H9 (cell line): Measurements from ENCODE around the gene ROPN1. TPM values are rescaled to one million over a fixed set of nuclear protein-coding genes. Genes with fewer than 3 reads are reported as not detected.

Experiments used
- DNase-seq: peaks from one replicate; pipeline ENCODE4 v3.0.0-alpha.2; 2017
- H2AFZ ChIP-seq: one replicate; pipeline ENCODE4 v1.6.1; 2013; ENCODE audit warnings: mild to moderate bottlenecking, low read length, control low read depth, moderate library complexity
- H2AK5ac ChIP-seq: 2 replicates; pipeline ENCODE4 v1.6.1; 2013; ENCODE audit warnings: low read length, control low read depth, mixed read lengths; ENCODE audit not compliant: insufficient read length
- H2BK120ac ChIP-seq: one replicate; pipeline ENCODE4 v1.6.1; 2013; ENCODE audit warnings: low read depth, mild to moderate bottlenecking, low read length, control low read depth, inconsistent platforms; ENCODE audit not compliant: poor library complexity, severe bottlenecking
- H2BK12ac ChIP-seq: 2 replicates; pipeline ENCODE4 v1.6.1; 2013; ENCODE audit warnings: low read length, control low read depth, mixed read lengths, low read depth; ENCODE audit not compliant: insufficient read length
- H2BK15ac ChIP-seq: 2 replicates; pipeline ENCODE4 v1.6.1; 2013; ENCODE audit warnings: low read depth, low read length, control low read depth
- H2BK20ac ChIP-seq: one replicate; pipeline ENCODE4 v1.6.1; 2013; ENCODE audit warnings: low read depth, mild to moderate bottlenecking, low read length, control low read depth, inconsistent platforms; ENCODE audit not compliant: poor library complexity, severe bottlenecking
- H2BK5ac ChIP-seq: 2 replicates; pipeline ENCODE4 v1.6.1; 2013; ENCODE audit warnings: low read length, control low read depth, mixed read lengths; ENCODE audit not compliant: insufficient read length
- H3K14ac ChIP-seq: 2 replicates; pipeline ENCODE4 v1.6.1; 2013; ENCODE audit warnings: low read length, control low read depth; ENCODE audit not compliant: insufficient read depth
- H3K18ac ChIP-seq: 2 replicates; pipeline ENCODE4 v1.6.1; 2013; ENCODE audit warnings: low read depth, mild to moderate bottlenecking, mixed read lengths, low read length, control low read depth; ENCODE audit not compliant: insufficient read length
- H3K23ac ChIP-seq: 2 replicates; pipeline ENCODE4 v1.6.1; 2013; ENCODE audit warnings: low read length, control low read depth, mixed read lengths, low read depth; ENCODE audit not compliant: insufficient read length
- H3K23me2 ChIP-seq: 2 replicates; pipeline ENCODE4 v1.6.1; 2013; ENCODE audit warnings: low read depth, mild to moderate bottlenecking, mixed read lengths, low read length, control low read depth; ENCODE audit not compliant: insufficient read length, poor library complexity, severe bottlenecking
- H3K27ac ChIP-seq: 2 replicates; pipeline ENCODE4 v1.5.1; 2013; ENCODE audit warnings: low read length, control low read depth, mixed read lengths, low read depth; ENCODE audit not compliant: insufficient read length
- H3K27me3 ChIP-seq: 2 replicates; pipeline ENCODE4 v1.6.1; 2013; ENCODE audit warnings: low read length, control low read depth, inconsistent platforms; ENCODE audit not compliant: insufficient read depth
- H3K4ac ChIP-seq: 2 replicates; pipeline ENCODE4 v1.6.1; 2013; ENCODE audit warnings: low read depth, mild to moderate bottlenecking, control low read depth, inconsistent platforms, low read length, moderate library complexity
- H3K4me1 ChIP-seq: 2 replicates; pipeline ENCODE4 v1.6.1; 2013; ENCODE audit warnings: low read length, control low read depth, inconsistent platforms; ENCODE audit not compliant: insufficient read depth
- H3K4me2 ChIP-seq: 2 replicates; pipeline ENCODE4 v1.6.1; 2013; ENCODE audit warnings: low read length, control low read depth, mixed read lengths; ENCODE audit not compliant: insufficient read length, insufficient read depth
- H3K56ac ChIP-seq: 2 replicates; pipeline ENCODE4 v1.6.1; 2013; ENCODE audit warnings: low read depth, mild to moderate bottlenecking, mixed read lengths, low read length, control low read depth; ENCODE audit not compliant: insufficient read length
- H3K79me1 ChIP-seq: 2 replicates; pipeline ENCODE4 v1.6.1; 2013; ENCODE audit warnings: low read depth, mild to moderate bottlenecking, moderate library complexity, low read length, control low read depth, inconsistent platforms; ENCODE audit not compliant: insufficient read depth, poor library complexity, severe bottlenecking
- H3K79me2 ChIP-seq: 2 replicates; pipeline ENCODE4 v1.6.1; 2013; ENCODE audit warnings: low read length, control low read depth, inconsistent platforms; ENCODE audit not compliant: insufficient read depth
- H3K9ac ChIP-seq: 2 replicates; pipeline ENCODE4 v1.6.1; 2013; ENCODE audit warnings: low read length, control low read depth, mixed read lengths; ENCODE audit not compliant: insufficient read length; ENCODE audit errors: extremely low read depth
- H3K9me3 ChIP-seq: one replicate; pipeline ENCODE4 v1.6.1; 2013; ENCODE audit warnings: low read depth, low read length, inconsistent platforms; ENCODE audit not compliant: control insufficient read depth
- H3T11ph ChIP-seq: one replicate; pipeline ENCODE4 v1.6.1; 2013; ENCODE audit warnings: mild to moderate bottlenecking, low read length, control low read depth, inconsistent platforms
- H4K20me1 ChIP-seq: one replicate; pipeline ENCODE4 v1.6.1; 2013; ENCODE audit not compliant: control insufficient read depth, insufficient read length, insufficient read depth
- H4K5ac ChIP-seq: 2 replicates; pipeline ENCODE4 v1.6.1; 2013; ENCODE audit warnings: low read depth, mild to moderate bottlenecking, mixed read lengths, low read length, control low read depth; ENCODE audit not compliant: insufficient read length
- H4K8ac ChIP-seq: replicated peaks from 2 replicates; pipeline ENCODE4 v1.6.1; 2013; ENCODE audit warnings: low read length, control low read depth, mixed read lengths, low read depth; ENCODE audit not compliant: insufficient read length
- H4K91ac ChIP-seq: 2 replicates; pipeline ENCODE4 v1.6.1; 2013; ENCODE audit warnings: low read depth, mild to moderate bottlenecking, moderate library complexity, mixed read lengths, low read length, control low read depth; ENCODE audit not compliant: insufficient read length
- H3K27ac Mint-ChIP-seq, 3 experiments: 2 replicates in 2 of 3; 3 replicates in 1 of 3; pipeline ENCODE4 v1.8.0; 2020 to 2021; ENCODE audit warnings: mixed read lengths in 3 of 3, mild to moderate bottlenecking in 1 of 3, moderate library complexity in 1 of 3
- H3K27me3 Mint-ChIP-seq: 2 replicates; pipeline ENCODE4 v1.8.0; 2021; ENCODE audit warnings: low read depth, mild to moderate bottlenecking, moderate library complexity, mixed read lengths
- H3K36me3 Mint-ChIP-seq, 3 experiments: 2 replicates in 2 of 3; 3 replicates in 1 of 3; pipeline ENCODE4 v1.8.0; 2020 to 2021; ENCODE audit warnings: low read depth in 3 of 3, mixed read lengths in 3 of 3; ENCODE audit not compliant: insufficient read depth in 1 of 3
- H3K4me1 Mint-ChIP-seq, 2 experiments: 2 replicates each; pipeline ENCODE4 v1.8.0; 2020; ENCODE audit warnings: mixed read lengths in 2 of 2
- H3K4me3 Mint-ChIP-seq, 2 experiments: 2 replicates in 1 of 2; 3 replicates in 1 of 2; pipeline ENCODE4 v1.8.0; 2020 to 2021; ENCODE audit warnings: mild to moderate bottlenecking in 2 of 2, mixed read lengths in 2 of 2, moderate library complexity in 1 of 2
- H3K9me3 Mint-ChIP-seq, 2 experiments: 2 replicates in 1 of 2; 3 replicates in 1 of 2; pipeline ENCODE4 v1.8.0; 2020; ENCODE audit warnings: mild to moderate bottlenecking in 2 of 2, mixed read lengths in 2 of 2, moderate library complexity in 1 of 2
- total RNA-seq: library from RNA; stranded (reverse); gene quantifications from 2 replicates; pipeline ENCODE4 v1.2.1, GENCODE V29; 2021
- TF ChIP-seq, protein P1 (sequence below): fragments of 200-600 bp; sonication (generic); conservative IDR thresholded peaks from 3 replicates; pipeline ENCODE4 v1.8.0; 2021; ENCODE audit warnings: antibody characterized with exemption, mild to moderate bottlenecking

The ROPN1 gene
- total RNA-seq, 1 experiment from 2014 or later = not detected

DNA sequence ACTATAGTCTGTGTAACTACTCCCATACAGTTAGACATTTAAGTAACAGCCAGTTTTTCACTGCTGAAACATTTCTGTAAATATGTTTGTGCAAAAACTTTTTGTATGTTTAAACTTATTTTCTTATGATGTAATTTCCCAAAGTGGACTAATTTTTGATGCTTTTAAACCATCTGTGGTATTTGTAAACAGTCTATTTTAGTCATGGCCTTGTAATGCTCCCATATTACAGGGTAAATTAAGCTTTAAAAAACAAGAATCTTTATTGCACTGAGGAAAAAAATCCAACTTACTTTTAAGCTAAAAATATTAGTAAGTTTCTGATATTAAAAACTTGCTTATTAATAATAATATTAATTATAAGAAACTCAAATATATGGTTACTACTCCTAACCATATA is 44.4 kb downstream of the ROPN1 start:
- Histone ChIP-seq H3K18ac (no peak overlapping the region), H2BK15ac (no peak overlapping the region), H3K79me2 (no peaks in the 10 kb centered on the region), H3T11ph (no peak overlapping the region), H3K23me2 (no peaks in the 10 kb centered on the region), H3K27ac (no peak overlapping the region), H2AK5ac (no peak overlapping the region), H4K20me1 (no peaks in the 10 kb centered on the region), H4K8ac (no peak overlapping the region), H2BK120ac (no peak overlapping the region), H4K5ac (no peak overlapping the region), H2BK12ac (no peak overlapping the region), H3K4ac (no peak overlapping the region), H3K23ac (no peak overlapping the region), H3K4me2 (no peak overlapping the region), H3K9ac (no peak overlapping the region), H3K56ac (no peak overlapping the region), H2AFZ (no peak overlapping the region), H3K14ac (no peak overlapping the region), H2BK5ac (no peak overlapping the region), H3K4me1 (no peaks in the 10 kb centered on the region), H3K79me1 (no peaks in the 10 kb centered on the region), H2BK20ac (no peak overlapping the region), H4K91ac (no peak overlapping the region), H3K27me3 (no peaks in the 10 kb centered on the region), H3K9me3 (no peaks in the 10 kb centered on the region)
- DNase-seq = no peak
- Mint-ChIP-seq H3K4me1 (no peaks in the 10 kb centered on the region), H3K27ac (no peak overlapping the region), H3K9me3 (no peaks in the 10 kb centered on the region), H3K27me3 (no peaks in the 10 kb centered on the region), H3K36me3 (peaks cover 14 to 71% (median 56%) of the 10 kb centered on the region in 3 experiments; a peak in 5 of 7 replicates), H3K4me3 (no peak overlapping the region)
- TF ChIP-seq, protein P1, sequence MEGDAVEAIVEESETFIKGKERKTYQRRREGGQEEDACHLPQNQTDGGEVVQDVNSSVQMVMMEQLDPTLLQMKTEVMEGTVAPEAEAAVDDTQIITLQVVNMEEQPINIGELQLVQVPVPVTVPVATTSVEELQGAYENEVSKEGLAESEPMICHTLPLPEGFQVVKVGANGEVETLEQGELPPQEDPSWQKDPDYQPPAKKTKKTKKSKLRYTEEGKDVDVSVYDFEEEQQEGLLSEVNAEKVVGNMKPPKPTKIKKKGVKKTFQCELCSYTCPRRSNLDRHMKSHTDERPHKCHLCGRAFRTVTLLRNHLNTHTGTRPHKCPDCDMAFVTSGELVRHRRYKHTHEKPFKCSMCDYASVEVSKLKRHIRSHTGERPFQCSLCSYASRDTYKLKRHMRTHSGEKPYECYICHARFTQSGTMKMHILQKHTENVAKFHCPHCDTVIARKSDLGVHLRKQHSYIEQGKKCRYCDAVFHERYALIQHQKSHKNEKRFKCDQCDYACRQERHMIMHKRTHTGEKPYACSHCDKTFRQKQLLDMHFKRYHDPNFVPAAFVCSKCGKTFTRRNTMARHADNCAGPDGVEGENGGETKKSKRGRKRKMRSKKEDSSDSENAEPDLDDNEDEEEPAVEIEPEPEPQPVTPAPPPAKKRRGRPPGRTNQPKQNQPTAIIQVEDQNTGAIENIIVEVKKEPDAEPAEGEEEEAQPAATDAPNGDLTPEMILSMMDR = no peak
